Fibroblast of pulmonary artery (primary cell): ENCODE results near the gene PCGF2.
"Not testable (repeated sequence)": the region's sequence is repeated elsewhere in the genome, so short reads cannot be mapped to it uniquely, and the experiment has no call there.

Source experiments
- DNase-seq: peaks from one replicate; pipeline ENCODE4 v3.0.0-alpha.2; 2010; ENCODE audit warnings: low read depth
- H3K4me3 ChIP-seq: replicated peaks from 2 replicates; pipeline ENCODE4 v1.5.1; 2011; ENCODE audit warnings: low read depth, mild to moderate bottlenecking, control low read depth, low read length, moderate library complexity
- TF ChIP-seq, protein P1 (sequence below): IDR thresholded peaks from 2 replicates; pipeline ENCODE4 v1.5.1; 2011; ENCODE audit warnings: mild to moderate bottlenecking, control low read depth, low read length, inconsistent platforms; ENCODE audit errors: missing control alignments

The PCGF2 gene

DNA sequence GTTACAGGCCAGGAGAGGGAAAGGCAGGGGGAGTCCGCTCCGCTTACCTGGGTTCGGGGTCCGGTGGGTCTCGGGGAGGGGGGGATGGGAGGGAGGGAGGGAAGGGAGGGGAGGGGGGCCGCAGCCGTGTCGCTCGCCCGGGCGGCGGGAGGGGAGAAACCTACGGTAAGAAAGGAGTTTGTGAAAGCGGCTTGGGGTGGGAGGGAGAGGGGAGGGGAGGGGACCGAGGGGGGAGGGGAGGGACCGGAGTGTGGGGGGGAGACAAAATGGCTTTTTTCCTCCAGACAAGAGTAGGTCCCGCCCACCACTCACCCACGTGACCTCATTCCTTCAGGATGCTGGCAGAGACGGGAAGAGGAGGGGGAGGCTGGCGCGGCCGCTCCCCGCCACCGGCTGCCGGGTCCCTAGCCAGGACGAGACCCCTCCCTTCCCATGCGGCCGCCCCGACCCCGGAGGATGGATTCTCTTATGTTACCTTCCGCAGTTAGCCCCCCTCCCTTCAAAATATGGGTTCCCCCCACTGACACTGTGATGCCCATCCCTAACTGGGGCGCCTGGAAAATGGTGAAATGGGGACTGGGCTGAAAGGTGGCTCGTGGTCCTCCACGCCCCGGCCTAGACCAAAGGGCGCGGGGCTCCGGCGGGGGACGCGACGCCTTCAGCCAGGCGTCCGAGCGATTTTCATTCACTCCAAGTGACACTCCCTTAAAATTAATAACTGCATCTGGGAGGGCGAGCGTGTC lies at the start of gene PCGF2:
TSS of gene PCGF2 (minus strand) at position 188 of the 743 bp plus-strand sequence. CDS start 7,934 bp downstream, outside the sequence.
- H3K4me3 ChIP-seq: peak within 1 kb of the TSS; percentile 91
- TF ChIP-seq, protein P1, sequence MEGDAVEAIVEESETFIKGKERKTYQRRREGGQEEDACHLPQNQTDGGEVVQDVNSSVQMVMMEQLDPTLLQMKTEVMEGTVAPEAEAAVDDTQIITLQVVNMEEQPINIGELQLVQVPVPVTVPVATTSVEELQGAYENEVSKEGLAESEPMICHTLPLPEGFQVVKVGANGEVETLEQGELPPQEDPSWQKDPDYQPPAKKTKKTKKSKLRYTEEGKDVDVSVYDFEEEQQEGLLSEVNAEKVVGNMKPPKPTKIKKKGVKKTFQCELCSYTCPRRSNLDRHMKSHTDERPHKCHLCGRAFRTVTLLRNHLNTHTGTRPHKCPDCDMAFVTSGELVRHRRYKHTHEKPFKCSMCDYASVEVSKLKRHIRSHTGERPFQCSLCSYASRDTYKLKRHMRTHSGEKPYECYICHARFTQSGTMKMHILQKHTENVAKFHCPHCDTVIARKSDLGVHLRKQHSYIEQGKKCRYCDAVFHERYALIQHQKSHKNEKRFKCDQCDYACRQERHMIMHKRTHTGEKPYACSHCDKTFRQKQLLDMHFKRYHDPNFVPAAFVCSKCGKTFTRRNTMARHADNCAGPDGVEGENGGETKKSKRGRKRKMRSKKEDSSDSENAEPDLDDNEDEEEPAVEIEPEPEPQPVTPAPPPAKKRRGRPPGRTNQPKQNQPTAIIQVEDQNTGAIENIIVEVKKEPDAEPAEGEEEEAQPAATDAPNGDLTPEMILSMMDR: no peak
- DNase-seq: peak; percentile 92

DNA sequence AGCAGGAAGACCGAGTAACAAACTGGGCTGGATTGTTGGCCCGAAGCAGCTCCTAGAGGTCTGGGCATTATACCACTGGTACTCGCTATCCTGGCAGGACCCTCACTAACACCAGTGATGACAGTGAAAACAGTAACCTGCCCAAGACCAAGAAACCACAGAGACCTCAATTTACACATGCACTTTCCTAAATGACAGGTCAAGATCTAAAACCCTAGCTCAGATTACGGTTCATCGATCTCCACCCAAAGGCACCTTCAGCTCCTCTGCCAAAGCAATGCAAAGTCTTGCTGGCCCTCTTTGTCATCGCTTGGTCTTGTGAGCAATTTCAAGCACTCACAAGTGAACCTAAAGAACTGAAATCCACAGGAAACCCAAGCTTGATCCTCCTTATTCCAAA lies 49.7 kb upstream of the PCGF2 start:
- TF ChIP-seq, protein P1: no peak
- no peak for DNase-seq
- H3K4me3 ChIP-seq: peak overlapping the region; percentile 80

DNA sequence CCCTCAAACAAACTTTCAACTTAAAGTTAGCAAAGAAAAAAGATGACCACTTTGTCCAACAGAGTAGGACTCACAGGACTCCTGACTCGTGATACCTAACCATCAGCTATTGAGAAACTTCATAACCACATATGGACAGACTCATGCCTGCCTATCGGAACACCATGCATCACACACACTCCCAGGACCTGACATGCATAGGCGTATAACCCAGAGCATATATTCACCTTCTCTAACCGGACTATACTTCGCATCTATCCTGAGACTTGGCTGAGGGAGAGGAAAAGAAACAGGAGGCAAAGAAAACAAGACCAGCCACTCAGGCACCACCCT lies 49.0 kb upstream of the PCGF2 start:
- H3K4me3 ChIP-seq: peak overlapping the region; percentile 6
- peak; percentile 17 for DNase-seq

DNA sequence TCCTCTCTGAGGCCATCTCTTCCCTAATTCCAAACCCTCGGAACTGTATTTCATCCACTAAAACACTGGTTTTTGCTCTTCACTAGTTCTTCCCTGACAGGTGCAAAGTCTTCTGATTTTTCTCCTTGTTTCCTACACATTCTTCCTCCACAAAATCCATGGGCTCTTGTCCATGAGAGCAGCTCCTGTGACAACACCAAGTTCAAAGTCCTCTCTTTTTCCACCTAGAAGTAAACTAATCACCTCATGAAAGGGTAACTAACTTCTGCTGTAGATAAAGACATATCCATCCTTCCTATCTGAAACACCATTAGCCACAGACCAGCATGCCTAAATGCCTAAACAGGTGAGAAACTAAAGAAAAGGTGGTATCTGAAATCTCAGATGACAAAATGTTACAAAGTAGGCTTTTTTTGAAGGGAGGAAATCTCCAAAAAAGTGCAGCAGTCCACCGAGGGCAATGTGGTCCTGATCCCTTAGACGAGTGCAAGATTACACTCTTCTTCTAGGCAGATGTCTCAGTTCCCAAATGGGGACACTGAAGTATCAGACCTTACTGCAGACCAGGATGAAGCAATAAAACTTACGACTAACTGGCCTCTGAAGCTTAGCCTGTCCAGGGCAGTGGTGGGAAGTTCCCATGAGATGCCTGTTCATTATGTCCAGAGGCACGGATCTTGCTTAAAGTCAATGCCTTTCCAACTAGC lies 48.5 kb upstream of the PCGF2 start:
- no peak for DNase-seq
- TF ChIP-seq, protein P1: no peak
- H3K4me3 ChIP-seq: no peak overlapping the region

More for the DNA sequence above, 49.0 kb upstream of the PCGF2 start:
- TF ChIP-seq, protein P1: no peak

DNA sequence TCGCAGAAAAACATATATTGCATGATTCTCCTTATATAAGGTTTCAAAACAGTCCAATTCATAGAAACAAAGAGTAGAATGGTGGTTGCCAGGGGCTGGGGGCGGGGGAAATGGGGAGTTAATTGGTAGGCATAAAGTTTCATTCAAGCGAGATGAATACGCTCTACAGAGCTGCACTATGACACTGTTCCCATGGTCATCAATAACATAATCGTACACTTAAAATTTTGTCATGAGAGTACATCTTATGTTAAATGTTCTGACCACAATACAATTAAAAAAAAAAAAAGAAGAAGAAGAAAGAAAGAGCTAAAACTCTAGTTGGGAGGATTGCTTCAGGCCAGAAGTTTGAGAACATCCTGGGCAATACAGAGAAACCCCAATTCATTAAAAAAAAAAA lies 46.1 kb upstream of the PCGF2 start:
- TF ChIP-seq, protein P1: no peak
- no peak overlapping the region for H3K4me3 ChIP-seq
- DNase-seq: no peak

DNA sequence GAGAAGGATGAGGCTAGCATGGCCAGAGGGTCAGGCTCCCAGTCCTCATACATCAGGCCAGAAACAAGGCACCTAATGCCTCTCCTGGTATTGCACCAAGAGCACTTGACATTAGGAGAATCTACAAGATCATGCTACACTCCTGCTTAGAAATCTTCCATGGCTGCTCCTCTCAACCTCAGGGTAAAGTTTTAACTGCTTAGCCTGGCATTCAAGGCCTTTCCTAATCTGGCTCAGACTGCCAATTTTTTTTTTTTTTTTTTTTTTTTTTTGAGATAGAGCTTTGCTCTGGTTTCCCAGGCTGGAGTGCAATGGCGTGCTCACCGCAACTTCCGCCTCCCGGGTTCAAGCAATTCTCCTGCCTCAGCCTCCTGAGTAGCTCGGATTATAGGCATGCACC lies 43.0 kb upstream of the PCGF2 start:
- DNase-seq: no peak
- H3K4me3 ChIP-seq: no peak overlapping the region
- TF ChIP-seq, protein P1: no peak

DNA sequence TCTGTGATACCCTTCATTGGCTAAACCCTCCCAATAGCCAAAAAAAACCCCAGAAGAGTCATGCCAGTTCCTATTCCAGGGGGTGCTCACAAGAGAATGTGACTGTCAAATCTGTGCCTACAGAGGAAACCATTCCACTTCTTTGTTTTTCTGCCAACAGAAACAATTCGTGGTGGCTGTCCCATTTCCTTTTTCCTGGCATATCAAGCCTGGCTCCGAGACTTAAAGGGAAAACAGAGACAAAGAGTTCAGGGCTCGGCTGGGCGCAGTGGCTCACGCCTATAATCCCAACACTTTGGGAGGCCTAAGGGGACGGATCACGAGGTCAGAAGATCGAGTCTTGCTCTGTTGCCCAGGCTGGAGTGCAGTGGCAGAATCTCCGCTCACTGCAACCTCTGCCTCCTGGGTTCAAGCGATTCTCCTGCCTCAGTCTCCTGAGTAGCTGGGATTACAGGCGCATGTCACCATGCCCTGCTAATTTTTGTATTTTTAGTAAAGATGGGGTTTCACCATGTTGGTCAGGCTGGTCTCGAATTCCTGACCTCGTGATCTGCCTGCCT lies 42.1 kb upstream of the PCGF2 start:
- not testable (repeated sequence) for DNase-seq

More for the DNA sequence above, 42.1 kb upstream of the PCGF2 start:
- not testable (repeated sequence) for H3K4me3 ChIP-seq
